ENCODE results near the gene TMEM236. TPM values are rescaled to one million over a fixed set of nuclear protein-coding genes. Genes with fewer than 3 reads are reported as not detected.

Gene TMEM236
- total and polyA plus RNA-seq, 9 of the 15 experiments (the other 6 are each of a cell fraction or from before 2014, with no cell fraction given): 0.04 to 0.13 (median 0.04) TPM; not detected in 4

- TF ChIP-seq, protein P1, sequence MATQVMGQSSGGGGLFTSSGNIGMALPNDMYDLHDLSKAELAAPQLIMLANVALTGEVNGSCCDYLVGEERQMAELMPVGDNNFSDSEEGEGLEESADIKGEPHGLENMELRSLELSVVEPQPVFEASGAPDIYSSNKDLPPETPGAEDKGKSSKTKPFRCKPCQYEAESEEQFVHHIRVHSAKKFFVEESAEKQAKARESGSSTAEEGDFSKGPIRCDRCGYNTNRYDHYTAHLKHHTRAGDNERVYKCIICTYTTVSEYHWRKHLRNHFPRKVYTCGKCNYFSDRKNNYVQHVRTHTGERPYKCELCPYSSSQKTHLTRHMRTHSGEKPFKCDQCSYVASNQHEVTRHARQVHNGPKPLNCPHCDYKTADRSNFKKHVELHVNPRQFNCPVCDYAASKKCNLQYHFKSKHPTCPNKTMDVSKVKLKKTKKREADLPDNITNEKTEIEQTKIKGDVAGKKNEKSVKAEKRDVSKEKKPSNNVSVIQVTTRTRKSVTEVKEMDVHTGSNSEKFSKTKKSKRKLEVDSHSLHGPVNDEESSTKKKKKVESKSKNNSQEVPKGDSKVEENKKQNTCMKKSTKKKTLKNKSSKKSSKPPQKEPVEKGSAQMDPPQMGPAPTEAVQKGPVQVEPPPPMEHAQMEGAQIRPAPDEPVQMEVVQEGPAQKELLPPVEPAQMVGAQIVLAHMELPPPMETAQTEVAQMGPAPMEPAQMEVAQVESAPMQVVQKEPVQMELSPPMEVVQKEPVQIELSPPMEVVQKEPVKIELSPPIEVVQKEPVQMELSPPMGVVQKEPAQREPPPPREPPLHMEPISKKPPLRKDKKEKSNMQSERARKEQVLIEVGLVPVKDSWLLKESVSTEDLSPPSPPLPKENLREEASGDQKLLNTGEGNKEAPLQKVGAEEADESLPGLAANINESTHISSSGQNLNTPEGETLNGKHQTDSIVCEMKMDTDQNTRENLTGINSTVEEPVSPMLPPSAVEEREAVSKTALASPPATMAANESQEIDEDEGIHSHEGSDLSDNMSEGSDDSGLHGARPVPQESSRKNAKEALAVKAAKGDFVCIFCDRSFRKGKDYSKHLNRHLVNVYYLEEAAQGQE (IDR thresholded peaks at IDR 0.05; ENCODE audit: borderline replicate concordance): peak; percentile 38; the same call in 1 of the 2 replicates
- TF ChIP-seq, protein P1 (CRISPR knock-in tag; IDR thresholded peaks at IDR 0.05; ENCODE audit: low read depth): no peak
- TF ChIP-seq ZNF583 (CRISPR knock-in tag; IDR thresholded peaks at IDR 0.05) (no peak), SMC3 (conservative IDR thresholded peaks at IDR 0.05; ENCODE audit: insufficient read depth, low read depth, low read length) (0 out of 2 replicates have a peak, but pooled peaks have one; percentile 22), ARHGAP35 (IDR thresholded peaks at IDR 0.05; ENCODE audit: partially characterized antibody) (no peak)
- TF ChIP-seq, protein P2, sequence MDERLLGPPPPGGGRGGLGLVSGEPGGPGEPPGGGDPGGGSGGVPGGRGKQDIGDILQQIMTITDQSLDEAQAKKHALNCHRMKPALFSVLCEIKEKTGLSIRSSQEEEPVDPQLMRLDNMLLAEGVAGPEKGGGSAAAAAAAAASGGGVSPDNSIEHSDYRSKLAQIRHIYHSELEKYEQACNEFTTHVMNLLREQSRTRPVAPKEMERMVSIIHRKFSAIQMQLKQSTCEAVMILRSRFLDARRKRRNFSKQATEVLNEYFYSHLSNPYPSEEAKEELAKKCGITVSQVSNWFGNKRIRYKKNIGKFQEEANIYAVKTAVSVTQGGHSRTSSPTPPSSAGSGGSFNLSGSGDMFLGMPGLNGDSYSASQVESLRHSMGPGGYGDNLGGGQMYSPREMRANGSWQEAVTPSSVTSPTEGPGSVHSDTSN (CRISPR knock-in tag; IDR thresholded peaks at IDR 0.05; ENCODE audit: low read depth): no peak
- TF ChIP-seq, protein P2 (tag; conservative IDR thresholded peaks at IDR 0.05; ENCODE audit: low read depth): no peak
These were observed 95.7 kb downstream of the TMEM236 start (continued) for GRCh38 chr10:17847585-17848296.
